Globus pallidus (tissue), 1 donor: ENCODE results near the gene IFITM10.

Source experiments
- DNase-seq: peaks from one replicate; pipeline ENCODE4 v3.0.0-alpha.2; 2015; ENCODE audit warnings: low spot score

IFITM10 gene

GRCh38 chr11:1740786-1741530 is 9.4 kb downstream of the IFITM10 start:
- DNase-seq = no peak

DNA sequence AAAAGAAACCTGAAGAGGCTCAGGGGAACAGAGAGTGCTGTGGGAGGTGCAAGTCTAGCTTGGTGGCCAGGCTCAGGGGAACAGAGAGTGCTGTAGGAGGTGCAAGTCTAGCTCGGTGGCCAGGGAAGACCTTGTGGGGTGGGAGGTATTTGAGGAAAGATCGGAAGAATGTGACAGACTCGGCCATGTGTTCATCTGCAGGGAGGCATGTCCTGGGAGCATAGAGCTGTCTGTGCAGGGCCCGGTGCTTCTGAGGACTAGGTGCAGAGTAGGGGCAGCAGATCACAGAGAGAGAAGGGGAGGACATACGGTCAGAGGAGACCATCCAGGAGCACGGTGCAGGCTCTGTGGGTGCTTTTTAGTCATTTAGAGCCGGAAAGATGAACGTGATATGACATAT is 10.8 kb downstream of the IFITM10 start:
- no peak for DNase-seq

DNA sequence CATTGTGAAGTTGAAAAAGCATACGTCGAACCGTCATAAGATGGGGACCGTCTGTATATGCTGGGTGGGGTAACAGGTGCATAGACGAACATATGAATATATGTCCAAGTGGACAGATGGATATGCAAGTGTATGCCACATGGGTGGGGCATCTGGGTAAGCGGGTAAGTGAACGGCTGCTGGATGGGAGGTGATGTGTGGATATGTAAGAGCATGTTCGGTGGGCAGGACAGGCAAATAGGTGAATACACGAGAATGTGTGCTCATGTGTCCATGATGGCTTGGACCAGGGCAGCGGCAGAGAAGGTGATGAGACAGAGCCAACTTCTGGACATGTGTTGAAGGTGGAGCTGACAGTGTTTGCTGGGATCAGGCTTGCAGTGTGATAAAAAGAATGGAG is 12.0 kb downstream of the IFITM10 start:
- DNase-seq = no peak

DNA sequence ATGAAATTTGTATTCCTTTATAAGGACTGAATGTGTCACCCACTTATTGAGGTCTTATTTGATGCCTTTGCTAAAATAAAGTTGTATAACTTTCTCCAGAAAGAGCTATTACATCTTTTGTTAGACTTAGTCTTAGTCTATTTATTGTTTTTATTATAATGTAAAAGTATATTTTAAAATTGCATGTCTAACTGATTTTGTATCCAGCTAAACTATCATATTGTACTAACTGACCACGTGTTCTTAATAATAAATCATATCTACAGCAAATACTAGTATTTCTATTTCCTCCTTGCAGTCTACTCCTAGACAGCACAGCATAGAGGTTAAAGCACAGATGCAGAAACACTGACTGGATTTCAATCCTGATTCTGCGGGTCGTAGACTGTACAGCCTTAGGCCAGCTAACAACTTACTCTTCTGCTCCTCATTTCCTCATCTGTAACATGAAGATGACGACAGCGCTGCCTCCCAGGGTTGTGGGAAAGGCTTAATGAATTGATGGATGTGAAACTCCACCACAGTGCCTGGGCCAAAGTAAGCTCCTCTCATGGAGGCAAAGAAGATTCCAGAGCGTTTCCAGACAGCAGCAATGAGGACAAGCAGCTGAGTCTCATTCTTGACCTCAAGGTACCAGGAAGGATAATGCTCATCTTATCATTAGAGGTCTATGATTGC is 13.2 kb downstream of the IFITM10 start:
- DNase-seq = no peak

DNA sequence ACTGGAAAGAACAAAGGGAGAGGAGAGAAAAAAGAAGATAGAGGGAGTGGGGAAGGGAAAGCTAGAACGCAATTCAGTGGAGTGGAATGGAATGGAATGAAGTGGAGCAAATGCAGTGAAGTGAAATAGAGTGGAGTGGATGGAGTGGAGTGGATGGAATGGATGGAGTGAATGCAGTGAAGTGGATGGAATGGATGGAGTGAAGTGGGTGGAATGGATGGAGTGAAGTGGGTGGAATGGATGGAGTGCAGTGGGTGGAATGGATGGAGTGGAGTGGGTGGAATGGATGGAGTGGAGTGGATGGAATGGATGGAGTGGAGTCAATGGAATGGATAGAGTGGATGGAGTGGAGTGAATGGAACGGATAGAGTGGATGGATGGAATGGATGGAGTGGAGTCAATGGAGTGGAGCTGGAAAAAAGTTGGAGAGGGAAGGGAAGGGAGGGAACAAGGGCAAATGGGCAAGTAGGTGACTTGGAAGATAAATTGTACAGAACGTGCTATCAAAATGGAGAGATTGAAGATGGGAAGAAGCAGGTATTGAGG is 13.9 kb downstream of the IFITM10 start:
- DNase-seq = no peak

GRCh38 chr11:1735271-1735670 is 15.1 kb downstream of the IFITM10 start:
- DNase-seq = no peak

GRCh38 chr11:1734641-1735081 is 15.7 kb downstream of the IFITM10 start:
- DNase-seq = no peak

DNA sequence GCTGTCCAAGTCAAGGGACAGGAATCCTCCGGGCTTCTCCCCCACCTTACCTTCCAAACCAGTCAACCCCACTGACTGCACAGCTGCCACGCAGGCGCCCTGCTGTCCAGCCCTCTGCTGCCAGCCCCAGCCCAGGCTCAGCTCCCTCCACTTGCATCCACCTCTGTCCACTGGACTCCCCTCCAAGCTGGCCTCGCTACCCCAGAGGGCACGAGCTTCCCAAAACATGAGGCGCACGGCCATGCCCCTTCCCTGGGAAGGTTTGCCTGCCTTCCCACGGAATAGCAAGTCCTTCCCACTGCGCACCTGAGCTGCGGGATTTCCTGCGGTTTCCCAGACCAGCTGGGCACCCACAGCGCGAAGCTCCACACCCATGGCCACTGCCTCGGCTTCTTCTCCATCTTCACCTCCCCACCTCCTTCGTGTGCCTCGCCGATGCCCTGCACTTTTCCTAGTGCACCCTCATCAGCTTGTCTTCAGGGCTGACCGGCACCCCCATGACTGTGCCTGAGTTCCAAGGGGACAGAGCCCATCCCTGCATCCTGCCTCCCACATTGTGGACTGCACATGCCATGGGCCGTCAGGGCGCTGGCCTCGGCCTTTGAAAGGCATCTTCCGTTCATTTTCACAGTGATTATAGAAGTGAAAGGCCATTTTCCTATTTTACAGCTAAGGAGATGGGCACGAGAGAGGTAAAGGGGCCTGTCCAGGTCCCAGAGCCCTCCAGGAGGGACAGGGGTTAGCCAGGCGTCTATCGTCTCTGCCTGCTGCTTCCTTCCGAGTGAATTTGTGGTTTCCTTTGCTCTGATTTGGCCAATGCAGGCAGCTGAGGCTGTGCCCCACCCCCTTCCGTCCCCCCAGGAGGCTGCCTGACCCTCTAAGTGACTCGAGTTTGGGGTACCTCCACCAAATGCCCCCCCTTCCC is 16.4 kb downstream of the IFITM10 start:
- DNase-seq = no peak

DNA sequence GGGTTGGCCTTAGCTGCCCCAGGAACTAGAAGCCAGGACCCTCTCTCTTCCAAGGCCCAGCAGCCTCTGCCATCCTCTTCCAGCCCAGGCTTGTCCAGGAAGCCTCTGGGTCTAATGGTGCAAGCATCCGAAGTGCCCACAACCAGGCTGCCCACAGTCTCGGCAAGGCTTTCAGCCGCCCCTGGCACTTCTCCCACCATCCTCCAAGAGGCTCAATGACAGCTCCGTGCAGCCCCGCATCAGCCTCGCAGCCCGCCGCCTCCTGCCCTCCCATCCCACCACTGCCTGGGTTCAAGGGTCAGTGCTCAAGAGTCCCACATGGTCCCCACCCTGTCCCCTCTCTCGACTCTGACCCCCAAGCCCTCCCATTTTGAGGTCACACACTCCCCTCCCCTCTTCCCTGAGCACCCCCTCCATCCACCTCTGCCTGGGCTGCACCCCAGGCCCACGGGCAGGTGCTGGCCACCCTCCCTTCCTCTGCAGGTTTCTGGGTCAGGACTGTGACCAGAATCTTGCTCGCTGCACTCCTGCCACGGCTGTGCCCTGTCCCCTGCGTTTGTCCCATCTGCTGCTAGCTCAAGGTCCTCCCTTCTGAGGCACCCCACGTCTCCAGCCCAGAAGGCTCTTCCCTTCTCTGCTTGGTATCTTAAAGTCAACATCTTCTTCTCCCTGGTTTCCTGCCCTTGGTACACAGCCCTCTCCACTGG is 17.2 kb downstream of the IFITM10 start:
- no peak for DNase-seq

DNA sequence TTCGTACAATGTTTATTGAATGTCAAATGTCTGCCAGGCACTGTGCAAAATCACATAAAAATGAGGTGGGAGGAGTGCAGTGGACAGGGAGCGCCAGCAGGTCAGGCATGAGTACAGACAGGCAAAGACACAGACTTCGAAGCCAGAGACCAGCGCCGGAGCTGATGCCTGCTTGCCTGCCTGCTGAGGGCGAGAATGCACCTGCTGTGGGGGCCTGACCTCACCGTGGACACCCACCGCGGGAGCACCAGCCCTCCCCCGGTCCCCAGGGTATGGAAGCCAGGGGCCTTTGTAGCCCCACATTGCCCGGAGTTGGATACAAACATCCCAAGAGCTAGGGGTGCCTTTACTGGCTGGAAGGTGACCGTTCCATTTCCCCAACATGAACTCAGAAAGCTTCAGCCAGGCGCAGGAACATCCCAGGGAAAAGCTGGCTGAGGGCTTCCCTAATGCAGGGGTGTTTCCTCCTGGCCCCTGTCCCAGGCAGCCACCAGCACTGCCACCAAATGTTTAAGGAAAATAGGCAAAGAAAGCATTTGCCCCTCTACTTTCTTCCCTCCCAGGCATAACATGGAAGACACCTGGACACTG is 17.9 kb downstream of the IFITM10 start:
- DNase-seq = no peak

DNA sequence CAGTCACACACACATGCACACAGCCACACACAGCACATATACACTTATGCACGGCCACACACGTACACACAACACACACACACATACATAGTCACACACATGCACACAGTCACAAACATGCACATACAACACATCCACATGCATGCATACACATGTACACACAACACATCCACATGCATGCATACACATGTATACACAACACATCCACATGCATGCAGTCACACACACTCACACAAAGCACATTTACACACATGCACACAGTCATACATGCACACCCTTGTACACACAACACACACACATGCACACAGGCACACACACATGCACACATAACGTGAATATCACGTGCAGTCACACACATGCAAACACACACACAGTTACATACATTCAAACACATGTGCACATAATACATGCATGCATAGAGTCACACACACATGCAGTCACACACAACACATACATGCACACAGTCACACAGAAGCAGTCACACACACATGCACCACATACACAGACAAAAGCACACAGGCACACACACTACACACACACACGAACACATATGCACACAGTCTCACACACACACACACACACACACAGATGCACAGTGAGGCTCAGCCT is 18.8 kb downstream of the IFITM10 start:
- DNase-seq = no peak

DNA sequence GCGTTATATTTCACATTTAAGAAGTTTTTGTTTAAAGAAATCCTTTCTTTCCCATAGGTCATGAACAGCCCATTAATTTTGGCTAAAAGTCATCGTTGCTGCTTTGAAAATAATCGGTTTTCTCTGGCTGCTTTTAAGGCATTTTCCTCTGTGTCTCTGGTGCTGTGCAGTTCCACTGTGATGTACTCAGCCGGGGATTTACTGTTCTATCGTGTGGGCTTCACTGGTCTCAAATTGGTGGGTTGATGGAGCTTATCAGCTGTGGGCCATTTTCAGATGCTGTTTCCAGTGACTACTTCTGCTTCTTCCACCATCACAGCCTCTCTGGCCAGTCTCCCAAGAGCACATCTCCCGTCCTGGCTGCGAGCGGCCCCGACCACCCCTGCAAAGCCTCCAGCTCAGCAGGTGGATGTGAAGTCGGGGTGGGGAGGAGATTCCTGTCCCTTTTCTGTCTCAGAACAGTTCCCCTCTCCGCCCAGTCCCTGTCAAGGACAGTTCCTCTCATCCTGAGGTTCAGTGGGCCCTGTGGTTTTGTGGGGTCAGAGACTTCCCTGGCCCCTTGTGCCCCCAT is 20.3 kb downstream of the IFITM10 start:
- DNase-seq = no peak

DNA sequence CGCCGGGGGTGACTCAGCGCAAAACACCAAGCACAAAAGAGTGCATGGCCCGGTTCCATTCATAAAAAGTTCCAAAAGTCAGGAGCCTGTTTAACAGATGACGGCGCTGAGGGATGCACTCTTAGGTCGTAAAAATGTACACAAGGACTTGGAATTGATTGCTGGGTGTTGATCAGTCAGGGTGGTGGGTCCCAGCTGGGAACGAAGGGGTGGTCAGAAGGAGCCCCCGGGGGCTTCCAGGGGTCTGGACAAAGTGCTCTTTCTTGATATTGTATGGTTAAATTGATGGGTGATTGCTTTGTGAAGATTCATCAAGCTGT is 20.7 kb downstream of the IFITM10 start:
- DNase-seq = no peak

- DNase-seq = no peak
Observed at GRCh38 chr11:1728931-1729691, 21.3 kb downstream of the IFITM10 start.

DNA sequence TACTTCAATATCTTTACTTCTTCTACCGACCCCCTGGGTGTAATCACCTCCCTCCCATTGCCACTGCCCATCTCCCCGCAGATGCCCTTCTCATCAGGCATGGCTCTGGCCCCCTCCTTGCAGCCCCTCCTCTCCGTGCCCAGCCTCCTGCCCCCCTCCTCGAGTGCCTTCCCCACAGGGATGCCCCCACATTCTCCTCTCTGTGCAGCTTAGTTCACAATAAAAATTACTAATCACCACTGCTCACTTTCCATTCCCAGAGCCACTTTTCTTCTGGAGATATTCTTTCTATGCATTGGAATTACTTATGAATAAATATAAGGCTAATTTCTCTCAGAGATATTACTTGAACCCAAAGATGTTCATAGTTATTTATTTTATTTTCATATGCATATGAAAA is 22.1 kb downstream of the IFITM10 start:
- no peak for DNase-seq

GRCh38 chr11:1727861-1728260 is 22.5 kb downstream of the IFITM10 start:
- no peak for DNase-seq

DNA sequence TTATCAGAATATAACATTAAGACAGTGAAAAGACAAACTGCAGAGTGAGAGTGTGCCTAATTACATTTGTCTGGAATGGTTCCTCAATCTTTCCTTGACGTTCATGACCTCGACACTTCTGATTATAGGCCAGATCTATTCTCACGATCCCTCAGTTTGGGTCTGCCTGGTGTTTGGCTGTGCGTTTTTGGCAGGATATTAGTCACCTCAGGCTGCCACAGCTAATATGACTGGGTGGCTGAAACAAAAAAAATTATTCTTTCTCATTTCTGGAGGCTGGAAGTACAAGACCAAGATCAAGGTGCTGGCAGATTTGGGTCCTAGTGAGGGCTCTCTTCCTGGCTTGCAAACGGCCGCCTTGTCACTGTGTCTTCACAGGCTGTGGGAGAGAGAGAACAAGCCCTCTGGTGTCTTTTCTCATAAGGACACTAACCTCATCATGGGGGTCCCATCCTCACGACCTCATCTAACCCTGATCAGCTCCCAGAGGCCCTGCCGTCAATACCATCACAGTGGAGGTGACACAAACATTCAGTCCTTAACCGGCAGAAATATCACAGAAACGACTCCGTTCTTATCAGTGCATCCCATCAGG is 23.2 kb downstream of the IFITM10 start:
- no peak for DNase-seq

DNA sequence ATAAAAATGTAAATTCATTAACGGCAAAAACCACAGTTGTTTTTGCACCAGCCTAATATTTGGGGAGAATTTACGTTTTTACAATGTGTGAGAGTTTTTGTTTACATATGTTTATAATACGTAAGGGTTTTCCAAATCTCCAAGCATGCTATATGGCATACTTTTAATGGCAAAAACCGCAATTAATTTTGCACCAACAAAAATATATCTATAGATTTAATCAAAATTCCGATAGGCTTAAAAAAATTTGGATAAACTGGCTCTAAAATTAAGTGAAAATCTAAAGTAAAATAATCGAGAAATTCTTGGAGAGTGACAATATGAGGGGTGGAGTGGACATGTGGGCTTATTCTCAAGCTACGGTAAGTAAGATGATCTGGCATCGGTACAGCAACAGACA is 30.6 kb downstream of the IFITM10 start:
- no peak for DNase-seq

DNA sequence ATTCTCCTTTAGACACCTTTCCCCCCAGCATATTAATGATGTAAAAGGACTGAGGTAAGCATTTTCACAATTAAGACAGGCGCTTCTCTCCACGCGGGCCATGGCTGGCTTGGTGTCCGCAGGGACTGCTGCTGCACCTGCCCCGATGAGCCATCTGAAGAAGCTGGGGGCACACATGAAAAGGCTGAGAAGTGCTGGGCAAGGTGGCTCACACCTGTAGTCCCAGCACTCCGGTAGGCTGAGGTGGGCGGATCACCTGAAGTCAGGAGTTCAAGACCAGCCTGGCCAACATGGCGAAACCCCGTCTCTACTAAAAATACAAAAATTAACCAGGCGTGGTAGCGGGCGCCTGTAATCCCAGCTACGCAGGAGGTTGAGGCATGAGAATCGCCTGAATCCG is 32.1 kb downstream of the IFITM10 start:
- no peak for DNase-seq

DNA sequence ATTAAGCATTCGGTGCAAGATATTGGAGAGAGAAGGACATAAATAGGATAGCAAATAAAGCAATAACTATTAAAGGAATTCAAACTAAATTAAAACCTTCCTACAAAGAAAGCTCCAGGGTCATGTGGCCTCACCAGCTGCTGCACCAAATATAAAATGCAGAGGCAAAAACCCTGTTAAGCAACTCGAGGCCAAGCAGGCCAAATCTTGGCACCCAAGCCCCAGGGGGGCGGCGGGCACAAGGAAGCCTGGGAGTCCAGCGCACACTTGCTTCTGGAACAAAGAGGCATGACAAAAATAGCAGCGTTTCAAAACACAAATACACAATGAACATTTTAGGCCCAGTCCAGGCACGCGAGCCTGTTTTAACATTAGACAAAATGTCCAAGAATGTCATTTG is 32.6 kb downstream of the IFITM10 start:
- DNase-seq = no peak
